Middle frontal gyrus (tissue), 1 donor: ENCODE measurements around the gene IFNAR1.

Experiments used
- DNase-seq: peaks from one replicate; pipeline ENCODE4 v3.0.0-alpha.2; 2015; ENCODE audit warnings: low spot score; ENCODE audit errors: extremely low spot score

Gene IFNAR1

DNA sequence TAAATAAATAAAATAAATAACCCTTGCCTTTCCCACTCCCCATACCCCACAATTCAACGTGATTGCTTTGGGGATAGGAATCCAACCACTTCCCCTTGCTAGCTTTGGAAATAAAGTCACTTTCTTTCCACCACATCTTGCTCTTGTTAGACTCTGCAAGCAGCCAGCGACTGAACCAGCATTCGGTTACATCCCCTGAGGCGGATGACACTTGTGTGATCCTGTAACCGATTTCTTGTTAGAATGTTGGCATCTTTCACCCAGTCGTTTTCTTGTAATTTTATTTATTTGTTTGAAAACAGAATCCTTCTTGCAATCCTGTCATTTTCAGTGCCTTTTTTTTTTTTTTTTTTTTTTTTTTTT, 76.8 kb downstream of the IFNAR1 start:
- DNase-seq, result no peak

DNA sequence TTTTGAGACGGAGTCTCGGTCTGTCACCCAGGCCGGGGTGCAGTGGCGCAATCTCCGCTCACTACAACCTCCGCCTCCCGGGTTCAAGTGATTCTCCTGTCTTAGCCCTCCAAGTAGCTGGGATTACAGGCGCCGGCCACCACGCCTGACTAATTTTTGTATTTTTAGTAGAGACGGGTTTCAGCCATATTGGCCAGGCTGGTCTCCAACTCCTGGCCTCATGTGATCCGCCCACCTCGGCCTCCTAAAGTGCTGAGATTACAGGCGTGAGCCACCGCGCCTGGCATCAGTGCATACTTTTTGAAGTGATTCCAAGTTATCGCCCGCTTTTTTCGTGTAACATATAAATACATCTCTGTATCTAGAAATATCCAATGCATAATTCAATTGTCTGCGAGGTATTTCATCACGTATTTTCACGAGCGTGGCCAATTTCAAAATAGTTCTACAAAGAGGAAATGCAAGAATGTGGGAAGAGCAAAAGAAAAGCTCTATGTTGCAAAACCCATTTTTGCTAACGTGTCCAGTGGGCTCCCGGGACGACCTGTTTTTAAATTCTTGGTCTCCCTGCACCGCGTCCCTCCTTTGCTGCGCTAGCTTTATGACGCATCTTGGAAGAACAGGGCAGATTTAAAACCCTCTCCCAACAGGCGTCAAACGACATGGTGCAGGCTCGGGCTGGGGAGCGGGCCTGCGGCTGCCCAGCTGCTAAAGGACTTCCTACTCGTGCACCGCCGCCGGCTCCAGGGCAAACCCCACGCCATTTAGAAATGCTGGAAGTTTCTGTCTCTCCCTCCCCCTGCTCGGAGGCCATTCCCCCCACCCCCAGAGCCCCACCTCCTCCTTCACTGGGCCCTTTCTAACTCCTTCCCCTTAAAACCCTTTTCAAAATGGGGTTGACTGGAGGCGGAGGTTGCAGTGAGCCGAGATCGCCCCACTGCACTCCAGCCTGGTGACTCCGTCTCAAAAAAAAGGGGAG, 77.5 kb downstream of the IFNAR1 start:
- DNase-seq, result peak; percentile 31

DNA sequence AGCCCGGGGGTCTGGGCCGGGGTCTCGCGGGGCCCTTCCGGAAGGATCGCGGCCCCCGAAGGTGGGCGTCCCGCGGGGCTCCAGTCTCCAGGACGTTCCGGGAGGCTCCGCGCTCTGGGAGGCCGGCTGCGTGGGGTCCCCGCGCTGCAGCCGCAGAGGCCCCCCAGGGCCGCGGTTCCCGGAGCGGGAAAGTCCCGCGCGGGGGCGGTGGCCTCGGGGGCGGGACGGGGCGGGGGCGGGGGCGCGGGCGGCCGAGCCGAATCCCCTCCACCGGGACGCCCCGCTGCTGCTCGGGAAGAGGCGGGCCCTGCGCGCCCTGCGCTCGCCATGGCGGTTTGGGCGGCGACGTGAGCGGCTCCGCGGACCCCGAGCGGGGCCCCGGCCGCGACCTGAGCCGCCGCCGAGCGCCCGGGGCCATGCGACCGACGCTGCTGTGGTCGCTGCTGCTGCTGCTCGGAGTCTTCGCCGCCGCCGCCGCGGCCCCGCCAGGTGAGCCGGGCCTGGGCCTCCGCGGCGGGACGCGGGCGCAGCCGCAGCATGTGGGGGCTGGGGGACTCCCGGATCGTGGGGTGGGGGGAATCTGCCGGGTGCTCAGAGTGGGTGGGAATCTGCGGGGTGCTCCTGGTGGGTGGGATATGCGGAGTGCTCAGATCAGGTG, 78.5 kb downstream of the IFNAR1 start, which contains the start of gene IFNGR2:
Gene IFNGR2, plus strand, starts transcription at position 286 of the 658 bp plus-strand sequence. Its CDS starts 131 bp downstream, at position 417.
- no peak for DNase-seq

DNA sequence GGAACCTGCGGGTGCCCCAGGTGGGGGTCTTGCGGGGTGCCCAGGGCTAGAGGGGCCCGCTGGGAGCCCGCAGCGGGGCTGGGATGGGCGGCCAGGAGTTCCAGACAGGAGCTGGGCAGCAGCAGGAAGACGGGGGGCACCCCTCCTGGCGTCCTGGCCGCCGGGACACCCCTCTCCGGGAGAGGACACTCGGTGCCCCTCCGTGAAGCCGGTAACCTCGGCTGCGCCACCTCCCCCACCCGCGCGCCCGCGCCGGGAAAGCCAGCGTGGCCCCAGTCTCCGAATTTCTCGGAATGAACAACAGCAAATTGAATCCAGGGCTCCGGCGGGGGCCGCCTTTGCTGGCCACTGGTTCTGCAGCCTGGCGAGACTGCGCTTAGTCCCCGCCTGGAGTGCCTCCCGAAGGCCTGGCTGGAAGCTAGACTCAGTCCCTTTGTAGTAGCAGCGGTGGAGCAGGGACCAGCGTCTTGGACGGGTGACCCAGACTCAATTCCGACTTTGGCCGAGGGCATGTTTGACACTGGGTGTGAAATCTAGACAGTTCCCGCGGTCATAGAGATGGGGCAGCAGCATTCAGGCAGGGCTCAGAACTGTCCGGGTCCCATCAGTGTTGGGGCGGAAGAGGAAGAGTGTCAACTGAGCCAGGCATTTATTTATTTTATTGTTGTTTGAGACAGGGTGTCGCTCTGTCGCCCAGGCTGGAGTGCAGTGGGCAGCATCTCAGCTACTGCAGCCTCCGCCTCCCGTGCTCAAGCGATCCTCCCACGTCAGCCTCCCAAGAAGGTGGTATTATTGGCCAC, 79.2 kb downstream of the IFNAR1 start:
- no peak for DNase-seq

DNA sequence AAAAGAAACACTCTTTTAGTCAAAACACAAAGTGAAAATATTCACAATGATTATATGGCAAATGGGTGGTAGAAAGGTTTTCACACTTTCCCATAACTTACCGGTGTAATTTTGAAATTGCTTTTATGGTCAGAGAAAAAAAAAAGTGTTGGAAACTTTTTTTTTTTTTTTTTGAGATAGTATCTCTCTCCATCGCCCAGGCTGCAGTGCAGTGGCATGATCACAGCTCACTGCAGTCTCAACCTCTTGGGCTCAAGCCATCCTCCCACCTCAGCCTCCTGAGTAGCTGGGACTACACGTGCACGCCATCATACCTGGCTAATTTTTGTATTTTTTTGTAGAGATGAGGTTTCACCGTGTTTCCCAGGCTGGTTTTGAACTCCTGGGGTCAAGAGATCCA, 81.7 kb downstream of the IFNAR1 start:
- no peak for DNase-seq
